Ovary (tissue), 9 donors: ENCODE data around the gene PITPNC1. TPM values are rescaled to one million over a fixed set of nuclear protein-coding genes. Genes with fewer than 3 reads are reported as not detected.

Source experiments
- DNase-seq, 5 donors: peaks; one replicate each; pipeline ENCODE4 v3.0.0-alpha.2; 2019 to 2020
- H3K27ac ChIP-seq, 2 donors: fragments of 200-600 bp; one replicate each; pipeline versions ENCODE4 v1.5.1 to v1.8.0; 2019 to 2022
- H3K27me3 ChIP-seq: fragments of 200-600 bp; one replicate; pipeline ENCODE4 v1.8.0; 2022
- H3K36me3 ChIP-seq: fragments of 200-600 bp; sonication (generic); one replicate; pipeline ENCODE4 v1.5.1; 2019
- H3K4me1 ChIP-seq: one replicate; pipeline ENCODE4 v1.8.1; 2013; ENCODE audit warnings: mild to moderate bottlenecking, moderate library complexity; ENCODE audit not compliant: insufficient read depth
- H3K4me3 ChIP-seq: fragments of 200-600 bp; sonication (generic); one replicate; pipeline ENCODE4 v1.5.1; 2017
- H3K9me3 ChIP-seq, 2 donors: fragments of 200-600 bp in 1 of 2; sonication (generic) in 1 of 2; one replicate each; pipeline versions ENCODE4 v1.5.1 to v1.8.1; 2013 to 2019; ENCODE audit warnings: mild to moderate bottlenecking in 1 of 2, moderate library complexity in 1 of 2
- EP300 ChIP-seq: sonication (generic); formaldehyde crosslinking; IDR thresholded peaks from one replicate; pipeline ENCODE4 v1.6.1; 2017; ENCODE audit warnings: antibody characterized with exemption
- POLR2A ChIP-seq: fragments of 450-650 bp; IDR thresholded peaks from one replicate; pipeline ENCODE4 v1.6.1; 2017; ENCODE audit warnings: antibody characterized with exemption, mild to moderate bottlenecking, moderate library complexity
- WGBS, 3 donors: extraction: QIAGEN DNeasy Blood & Tissue Kit in 1 of 3; methylation state at CpG; one replicate each; pipeline versions ENCODE4 v1.1.5 to v1.1.7; 2013 to 2017; 5-methylcytosine and 5-hydroxymethylcytosine counted together
- intact Hi-C, 4 donors: fragments of 100-400 bp; cut with DNase I; formaldehyde crosslinking; loops; one replicate each; pipeline versions ENCODE4 v1.11.0 to v1.15.1; 2022 to 2023
- polyA plus RNA-seq, 2 donors: library from polyadenylated mRNA; stranded (reverse); fragments of 200-250 nt in 1 of 2; fragments of 350-450 nt in 1 of 2; fragmentation: Illumina TruSeq in 1 of 2; extraction: RNeasy Lipid Tissue Mini Kit (QIAGEN cat#74804) in 1 of 2; gene quantifications; one replicate each; pipeline ENCODE4 v1.2.3, GENCODE V29; 2013 to 2014
- total RNA-seq, 7 donors: library from RNA; depleted of rRNA in 2 of 7; stranded (reverse); fragments of >200 nt in 2 of 7; fragmentation: NEBNext Ultra II Directional in 3 of 7; extraction: Animal tissue kit (Norgen Biotek cat#: 25700) in 3 of 7; gene quantifications; one replicate each; pipeline versions ENCODE4 v1.1.0 to v1.2.4, GENCODE V29; 2016 to 2023
- TF ChIP-seq, protein P1 (sequence below), 3 donors: fragments of 450-650 bp in 2 of 3; fragments of 200-600 bp in 1 of 3; IDR thresholded peaks; one replicate each; pipeline versions ENCODE4 v1.5.1 to v1.8.0; 2016 to 2022; ENCODE audit warnings: antibody characterized with exemption in 3 of 3, mild to moderate bottlenecking in 1 of 3
- donor health status: DM: no; HTN: no; CAD: no; lungs with moderate emphysema.
- donor health status: DM: no; HTN: no; CAD: no.
- donor health status: Bipolar disorder and iron deficiency.
- donor health status: DM: yes; HTN: yes; CAD: no.
- donor health status: DM: no; HTN: no; CAD: no.
- donor health status: DM: yes; HTN: yes; CAD: no.

Gene PITPNC1
- total and polyA plus RNA-seq, 9 donors, result 14.9 to 40.9 (median 23.8) TPM

DNA sequence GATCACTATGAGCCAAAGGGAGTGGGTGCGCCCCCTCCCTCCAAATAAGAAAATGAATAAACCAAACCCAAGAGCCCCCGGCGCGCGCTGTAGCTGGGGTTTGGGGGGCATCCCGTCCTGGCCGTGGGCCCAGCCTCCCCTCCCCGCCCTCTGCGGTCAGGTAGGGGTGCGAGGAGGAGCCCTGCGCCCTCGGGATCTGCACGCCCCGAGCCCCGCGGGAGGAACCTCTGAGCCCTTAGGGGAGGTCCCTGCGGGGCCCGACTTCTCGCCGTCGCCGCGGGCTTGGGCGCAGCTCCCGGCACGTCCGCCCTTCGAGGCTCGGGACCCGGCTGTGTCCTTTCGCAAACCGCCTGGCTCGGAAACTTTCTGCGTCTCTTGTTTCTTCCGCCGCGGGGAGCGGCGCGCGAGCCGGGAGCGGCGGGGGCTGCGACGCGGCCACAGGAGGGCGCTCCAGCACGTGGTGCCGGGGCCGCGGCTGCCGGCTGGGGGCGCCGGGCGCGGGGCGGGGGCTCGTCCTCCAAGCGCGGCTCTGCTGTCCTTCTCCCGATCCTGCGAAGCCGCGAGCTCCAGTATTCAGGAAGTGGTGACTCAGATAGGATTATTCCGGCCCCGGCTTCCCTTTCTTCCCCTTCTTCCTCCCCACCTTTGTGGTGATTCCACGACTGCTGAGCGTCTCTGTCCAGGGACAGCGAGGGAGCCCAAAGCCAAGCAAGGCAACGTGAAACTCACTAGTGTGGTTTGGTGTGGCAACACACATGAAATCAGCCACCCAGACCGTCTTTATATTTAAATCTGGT lies 1.6 kb downstream of the PITPNC1 start:
- Histone ChIP-seq H3K9me3 (no peaks in the 10 kb centered on the region), H3K27ac (peak overlapping the region; percentile 82 to 86), H3K36me3 (no peaks in the 10 kb centered on the region), H3K4me3 (peak overlapping the region; percentile 88), H3K4me1 (peaks cover 5% of the 10 kb centered on the region), H3K27me3 (no peaks in the 10 kb centered on the region)
- intact Hi-C loops, result loop anchor here in 3 of 4 donors (2.0 to 10.0 kb wide), 5 partner anchors 96 to 314 kb away; no protein-coding TSS in a partner anchor
- WGBS, 3 donors, result 0 to 1% (median 0%) methylated on average over 60 to 72 of the region's 72 CpGs
- peak; percentile 72 to 88 (median 81) for DNase-seq
- TF ChIP-seq EP300, result no peak
- peak; percentile 47 for TF ChIP-seq POLR2A
- TF ChIP-seq, protein P1, sequence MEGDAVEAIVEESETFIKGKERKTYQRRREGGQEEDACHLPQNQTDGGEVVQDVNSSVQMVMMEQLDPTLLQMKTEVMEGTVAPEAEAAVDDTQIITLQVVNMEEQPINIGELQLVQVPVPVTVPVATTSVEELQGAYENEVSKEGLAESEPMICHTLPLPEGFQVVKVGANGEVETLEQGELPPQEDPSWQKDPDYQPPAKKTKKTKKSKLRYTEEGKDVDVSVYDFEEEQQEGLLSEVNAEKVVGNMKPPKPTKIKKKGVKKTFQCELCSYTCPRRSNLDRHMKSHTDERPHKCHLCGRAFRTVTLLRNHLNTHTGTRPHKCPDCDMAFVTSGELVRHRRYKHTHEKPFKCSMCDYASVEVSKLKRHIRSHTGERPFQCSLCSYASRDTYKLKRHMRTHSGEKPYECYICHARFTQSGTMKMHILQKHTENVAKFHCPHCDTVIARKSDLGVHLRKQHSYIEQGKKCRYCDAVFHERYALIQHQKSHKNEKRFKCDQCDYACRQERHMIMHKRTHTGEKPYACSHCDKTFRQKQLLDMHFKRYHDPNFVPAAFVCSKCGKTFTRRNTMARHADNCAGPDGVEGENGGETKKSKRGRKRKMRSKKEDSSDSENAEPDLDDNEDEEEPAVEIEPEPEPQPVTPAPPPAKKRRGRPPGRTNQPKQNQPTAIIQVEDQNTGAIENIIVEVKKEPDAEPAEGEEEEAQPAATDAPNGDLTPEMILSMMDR (IDR thresholded peaks at IDR 0.05), result peak in 2 of 3 donors; percentile 95 to 96

DNA sequence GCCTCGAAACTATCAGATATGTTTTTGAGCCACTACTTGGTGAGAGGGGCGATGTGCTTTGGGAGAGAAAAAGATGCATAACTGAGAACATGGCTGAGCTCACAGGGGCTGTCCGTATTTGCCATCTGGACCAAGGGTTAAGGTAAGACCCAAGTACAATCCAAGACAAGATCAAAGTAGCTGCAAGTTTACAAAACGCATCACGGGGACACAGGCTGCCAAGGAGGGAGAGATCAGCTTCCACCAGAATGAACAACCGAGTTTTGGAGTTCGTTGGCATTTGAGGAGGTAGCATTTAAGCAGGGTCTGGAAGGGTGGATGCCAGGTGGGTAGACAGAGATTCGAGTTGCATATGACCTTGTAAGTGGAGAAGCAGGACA lies 2.2 kb downstream of the PITPNC1 start:
- Histone ChIP-seq H3K9me3 (no peaks in the 10 kb centered on the region), H3K36me3 (no peaks in the 10 kb centered on the region), H3K4me3 (peak overlapping the region; percentile 88), H3K27me3 (no peaks in the 10 kb centered on the region), H3K27ac (peak overlapping the region; percentile 82 to 86), H3K4me1 (peaks cover 5% of the 10 kb centered on the region)
- intact Hi-C loops, result loop anchor here in 3 of 4 donors (2.0 to 10.0 kb wide), 5 partner anchors 96 to 313 kb away; no protein-coding TSS in a partner anchor
- TF ChIP-seq POLR2A (no peak), EP300 (no peak)
- TF ChIP-seq, protein P1 (IDR thresholded peaks at IDR 0.05), result no peak
- no peak for DNase-seq
- 39 to 57% (median 47%) methylated on average over 8 of the region's 8 CpGs for WGBS, 3 donors

DNA sequence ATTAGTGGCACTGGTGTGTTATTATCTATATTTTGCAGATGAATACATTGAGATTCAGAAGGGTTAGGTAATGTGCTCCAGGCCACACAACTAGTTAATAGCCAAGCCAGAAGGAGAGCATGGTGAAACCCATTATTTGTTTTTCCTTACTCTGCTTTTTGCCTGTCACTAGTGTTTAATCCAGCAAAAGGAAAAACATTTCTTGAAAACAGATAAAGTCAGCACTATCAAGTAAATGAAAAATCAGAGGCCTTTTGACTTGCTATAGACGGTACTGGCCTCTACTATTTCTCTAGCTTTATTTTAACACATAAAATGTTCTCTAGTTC lies 4.8 kb downstream of the PITPNC1 start:
- no peaks in the 10 kb centered on the region for H3K27me3 ChIP-seq
- intact Hi-C loops, result loop anchor here in 1 of 4 donors (10.0 kb wide), 1 partner anchor 93 kb away; no protein-coding TSS in a partner anchor
- H3K27ac ChIP-seq, result no peak overlapping the region
- WGBS, 3 donors, result 41 to 54% (median 52%) methylated on average over 1 of the region's 1 CpG
- peaks cover 3% of the 10 kb centered on the region for H3K4me1 ChIP-seq
- H3K4me3 ChIP-seq, result no peak overlapping the region
- no peak for DNase-seq
- TF ChIP-seq EP300 (no peak), POLR2A (no peak)
- TF ChIP-seq, protein P1 (IDR thresholded peaks at IDR 0.05), result no peak
- H3K9me3 ChIP-seq, result no peaks in the 10 kb centered on the region
- H3K36me3 ChIP-seq, result no peaks in the 10 kb centered on the region

DNA sequence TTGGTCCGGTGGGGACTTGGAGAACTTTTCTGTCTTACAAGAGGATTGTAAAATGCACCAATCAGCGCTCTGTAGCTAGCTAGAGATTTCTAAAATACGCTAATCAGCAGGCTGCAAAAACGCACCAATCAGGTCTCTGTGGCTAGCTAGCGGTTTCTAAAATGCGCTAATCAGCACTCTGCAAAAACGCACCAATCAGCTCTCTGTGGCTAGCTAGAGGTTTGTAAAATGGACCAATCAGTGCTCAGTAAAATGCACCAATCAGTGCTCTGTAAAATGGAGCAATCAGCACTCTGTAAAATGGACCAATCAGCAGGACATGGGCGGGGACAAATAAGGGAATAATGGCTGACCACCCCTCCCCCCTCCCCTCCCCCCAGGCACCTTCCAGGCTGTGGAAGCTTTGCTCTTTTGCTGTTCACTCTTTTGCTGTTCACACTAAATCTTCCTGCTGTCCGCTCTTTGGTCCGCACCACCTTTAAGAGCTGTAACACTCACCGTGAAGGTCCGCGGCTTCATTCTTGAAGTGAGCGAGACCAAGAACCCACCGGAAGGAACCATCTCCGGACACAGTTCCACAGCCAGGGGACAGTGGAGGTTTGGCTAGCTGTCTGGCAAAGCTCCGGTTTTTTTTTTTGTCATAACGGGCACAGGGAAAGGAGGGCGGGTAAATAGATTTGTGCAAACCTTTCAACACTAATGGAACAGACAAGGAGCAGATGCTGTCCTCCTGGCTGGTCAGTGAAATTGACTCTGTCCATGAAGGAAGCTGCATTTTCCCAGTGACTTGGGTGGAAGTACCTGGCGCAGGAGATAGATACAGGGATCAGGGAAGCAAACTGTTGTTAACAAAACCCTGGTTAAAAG lies 8.3 kb downstream of the PITPNC1 start:
- WGBS, 3 donors, result 96% methylated on average over 20 of the region's 20 CpGs
- no peak overlapping the region for H3K4me3 ChIP-seq
- no peaks in the 10 kb centered on the region for H3K27me3 ChIP-seq
- H3K27ac ChIP-seq, result no peak overlapping the region
- TF ChIP-seq POLR2A (no peak), EP300 (no peak)
- TF ChIP-seq, protein P1 (IDR thresholded peaks at IDR 0.05), result no peak
- DNase-seq, result no peak
- H3K4me1 ChIP-seq, result peaks cover under 1% of the 10 kb centered on the region
- no peaks in the 10 kb centered on the region for H3K9me3 ChIP-seq
- intact Hi-C loops, result loop anchor here in 1 of 4 donors (10.0 kb wide), 1 partner anchor 89 kb away; no protein-coding TSS in a partner anchor
- no peaks in the 10 kb centered on the region for H3K36me3 ChIP-seq
